GM12878 (cell line): Measurements from ENCODE around the gene PSMB8. TPM values are rescaled to one million over a fixed set of nuclear protein-coding genes. Genes with fewer than 3 reads are reported as not detected.

Experiments
- ATF2 ChIP-seq: IDR thresholded peaks from 2 replicates; pipeline ENCODE4 v1.6.1; 2012; ENCODE audit warnings: low read length, inconsistent platforms
- CEBPB ChIP-seq, 2 experiments: fragments of 150-350 bp in 1 of 2; IDR thresholded peaks; 2 replicates each; pipeline ENCODE4 v1.6.1; 2012 to 2014; ENCODE audit warnings: low read depth in 2 of 2, low read length in 2 of 2, borderline replicate concordance in 1 of 2, inconsistent platforms in 1 of 2
- CREB1 ChIP-seq: IDR thresholded peaks from 2 replicates; pipeline ENCODE4 v1.6.1; 2012; ENCODE audit warnings: low read depth, mild to moderate bottlenecking, inconsistent platforms
- CREM ChIP-seq: IDR thresholded peaks from 2 replicates; pipeline ENCODE4 v1.6.1; 2014; ENCODE audit warnings: antibody characterized with exemption, low read depth
- DPF2 ChIP-seq: fragments of 450-650 bp; IDR thresholded peaks from 2 replicates; pipeline ENCODE4 v1.6.1; 2017; ENCODE audit warnings: mild to moderate bottlenecking
- EED ChIP-seq: sonication (generic); IDR thresholded peaks from 2 replicates; pipeline ENCODE4 v1.6.1; 2016; ENCODE audit warnings: antibody characterized with exemption, low read depth
- ELK1 ChIP-seq: IDR thresholded peaks from 2 replicates; pipeline ENCODE4 v1.6.1; 2012; ENCODE audit warnings: low read depth, low read length, improper control_type of control experiment
- ESRRA ChIP-seq: IDR thresholded peaks from 2 replicates; pipeline ENCODE4 v1.6.1; 2012; ENCODE audit warnings: mild to moderate bottlenecking, low read length, improper control_type of control experiment
- ETV6 ChIP-seq, 2 experiments: fragments of 450-650 bp in 1 of 2; IDR thresholded peaks in 1 of 2; conservative IDR thresholded peaks in 1 of 2; 2 replicates each; pipeline ENCODE4 v1.6.1; 2014; ENCODE audit warnings: antibody characterized with exemption in 1 of 2, borderline replicate concordance in 1 of 2, low read depth in 1 of 2, mild to moderate bottlenecking in 1 of 2, moderate library complexity in 1 of 2
- GABPA ChIP-seq: IDR thresholded peaks from 2 replicates; pipeline ENCODE4 v1.6.1; 2014; ENCODE audit warnings: antibody characterized with exemption, low read depth, mild to moderate bottlenecking, inconsistent platforms
- IKZF1 ChIP-seq: fragments of 450-650 bp; conservative IDR thresholded peaks from 2 replicates; pipeline ENCODE4 v1.6.1; 2017; ENCODE audit warnings: antibody characterized with exemption, mild to moderate bottlenecking
- IKZF2 ChIP-seq, 2 experiments: fragments of 450-650 bp; IDR thresholded peaks; 2 replicates each; pipeline ENCODE4 v1.6.1; 2017; ENCODE audit warnings: mild to moderate bottlenecking in 2 of 2, moderate library complexity in 2 of 2
- NFYB ChIP-seq: IDR thresholded peaks from 2 replicates; pipeline ENCODE4 v1.6.1; 2011; ENCODE audit warnings: low read depth, mild to moderate bottlenecking, low read length, improper control_type of control experiment, moderate library complexity; ENCODE audit not compliant: insufficient read depth
- NKRF ChIP-seq: fragments of 450-650 bp; conservative IDR thresholded peaks from 2 replicates; pipeline ENCODE4 v1.6.1; 2017; ENCODE audit warnings: mild to moderate bottlenecking, moderate library complexity
- RELB ChIP-seq: fragments of 450-650 bp; IDR thresholded peaks from 2 replicates; pipeline ENCODE4 v1.6.1; 2017; ENCODE audit warnings: low read depth, mild to moderate bottlenecking, moderate library complexity
- REST ChIP-seq: IDR thresholded peaks from 2 replicates; pipeline ENCODE4 v1.6.1; 2012; ENCODE audit warnings: mild to moderate bottlenecking, low read depth, low read length
- SIN3A ChIP-seq: IDR thresholded peaks from 2 replicates; pipeline ENCODE4 v1.6.1; 2012; ENCODE audit warnings: low read depth, low read length, improper control_type of control experiment
- TBL1XR1 ChIP-seq: IDR thresholded peaks from 2 replicates; pipeline ENCODE4 v1.6.1; 2012; ENCODE audit warnings: low read depth, low read length, improper control_type of control experiment
- TCF12 ChIP-seq: IDR thresholded peaks from 2 replicates; pipeline ENCODE4 v1.6.1; 2011; ENCODE audit warnings: low read depth, mild to moderate bottlenecking, low read length
- WRNIP1 ChIP-seq: IDR thresholded peaks from 2 replicates; pipeline ENCODE4 v1.6.1; 2011; ENCODE audit warnings: low read depth, low read length, improper control_type of control experiment, borderline replicate concordance
- YY1 ChIP-seq: IDR thresholded peaks from 2 replicates; pipeline ENCODE4 v1.6.1; 2011; ENCODE audit warnings: low read depth, mild to moderate bottlenecking, low read length
- ZZZ3 ChIP-seq: IDR thresholded peaks from 2 replicates; pipeline ENCODE4 v1.6.1; 2011; ENCODE audit warnings: low read depth; ENCODE audit not compliant: control insufficient read depth, insufficient read length
- polyA plus RNA-seq, 11 experiments: library from polyadenylated mRNA; depleted of rRNA in 4 of 11; unstranded in 6 of 11; stranded (reverse) in 5 of 11; fragments of >200 nt; fragmentation: Nextera tagmentation in 4 of 11; fragmentation: Illumina TruSeq in 1 of 11; extraction: Ambion mirVana in 4 of 11; extraction: Trizol in 1 of 11; gene quantifications; 1 replicate in 1 of 11; 2 replicates in 10 of 11; pipeline versions ENCODE4 v1.2.1 to v1.2.3, GENCODE V29; 2011 to 2016; ENCODE audit warnings: inconsistent platforms in 2 of 11, missing spikeins in 2 of 11, low read depth in 1 of 11
- total RNA-seq, 4 experiments: library from RNA; depleted of rRNA in 3 of 4; stranded (reverse); fragments of >200 nt in 3 of 4; fragmentation: Illumina TruSeq in 1 of 4; extraction: Trizol in 1 of 4; gene quantifications; 2 replicates each; pipeline versions ENCODE4 v1.2.1 to v1.2.3, GENCODE V29; 2013 to 2021

The PSMB8 gene
- total and polyA plus RNA-seq, 10 of the 15 experiments (the other 5 are each of a cell fraction or from before 2014, with no cell fraction given) = 304 to 557 (median 379) TPM

- TF ChIP-seq CEBPB (IDR thresholded peaks at IDR 0.05; ENCODE audit: borderline replicate concordance in 1 of 2, low read depth in 2 of 2, low read length in 2 of 2) = no peak
- TF ChIP-seq CREB1 = no peak
- no peak for TF ChIP-seq GABPA
- TF ChIP-seq ELK1 = no peak
- TF ChIP-seq EED = peak; percentile 78
- TF ChIP-seq TCF12 = peak; percentile 36; the same call in 1 of the 2 replicates
- no peak for TF ChIP-seq ATF2
- TF ChIP-seq ZZZ3 = no peak
- TF ChIP-seq IKZF2 (IDR thresholded peaks at IDR 0.05) = peak; percentile 54 to 62; a peak in 3 of 4 replicates
- no peak for TF ChIP-seq NFYB
- TF ChIP-seq DPF2 = peak; percentile 55
- TF ChIP-seq REST = no peak
- TF ChIP-seq NKRF = no peak
- peak in 1 of 2 experiments; percentile 42; a peak in 1 of 4 replicates for TF ChIP-seq ETV6 (conservative IDR thresholded peaks at IDR 0.05 in 1 of 2, IDR thresholded peaks at IDR 0.05 in 1 of 2; ENCODE audit: borderline replicate concordance in 1 of 2, low read depth in 1 of 2)
- peak; percentile 26; the same call in 1 of the 2 replicates for TF ChIP-seq RELB
- no peak for TF ChIP-seq SIN3A
- no peak for TF ChIP-seq ESRRA
- TF ChIP-seq WRNIP1 = peak; percentile 78; the same call in 1 of the 2 replicates
- 0 out of 2 replicates have a peak, but pooled peaks have one; percentile 24 for TF ChIP-seq YY1
- peak; percentile 87 for TF ChIP-seq IKZF1
- TF ChIP-seq CREM = no peak
- no peak for TF ChIP-seq TBL1XR1
Observed at GRCh38 chr6:32845384-32845884, 1.6 kb upstream of the PSMB8 start (continued).
